Suprapubic skin (tissue), 4 donors: ENCODE data around the gene SPIB. TPM values are rescaled to one million over a fixed set of nuclear protein-coding genes. Genes with fewer than 3 reads are reported as not detected.
A peak's percentile ranks its signal among the peaks of the same experiment; 100 is the strongest.

ENCODE experiments used
- DNase-seq, 2 donors: peaks; one replicate each; pipeline ENCODE4 v3.0.0-alpha.2; 2019; ENCODE audit warnings: low spot score in 2 of 2
- H3K27ac ChIP-seq: fragments of 200-600 bp; sonication (generic); one replicate; pipeline ENCODE4 v1.5.1; 2019
- H3K27me3 ChIP-seq: fragments of 200-600 bp; sonication (generic); one replicate; pipeline ENCODE4 v1.5.1; 2019
- H3K36me3 ChIP-seq: fragments of 200-600 bp; sonication (generic); one replicate; pipeline ENCODE4 v1.5.1; 2019
- H3K4me1 ChIP-seq: fragments of 200-600 bp; sonication (generic); one replicate; pipeline ENCODE4 v1.5.1; 2019
- H3K4me3 ChIP-seq: fragments of 200-600 bp; sonication (generic); one replicate; pipeline ENCODE4 v1.5.1; 2019; ENCODE audit warnings: mild to moderate bottlenecking
- H3K9me3 ChIP-seq: fragments of 200-600 bp; sonication (generic); one replicate; pipeline ENCODE4 v1.5.1; 2019
- EP300 ChIP-seq: sonication (generic); formaldehyde crosslinking; IDR thresholded peaks from one replicate; pipeline ENCODE4 v1.6.1; 2017; ENCODE audit warnings: antibody characterized with exemption
- POLR2A ChIP-seq, 2 donors: fragments of 450-650 bp; IDR thresholded peaks; one replicate each; pipeline ENCODE4 v1.6.1; 2017; ENCODE audit warnings: antibody characterized with exemption in 2 of 2, mild to moderate bottlenecking in 2 of 2, moderate library complexity in 2 of 2
- POLR2AphosphoS5 ChIP-seq, 3 donors: sonication (generic); formaldehyde crosslinking; IDR thresholded peaks; one replicate each; pipeline ENCODE4 v1.6.1; 2017; ENCODE audit warnings: antibody characterized with exemption in 3 of 3
- WGBS: methylation state at CpG from one replicate; pipeline ENCODE4 v1.1.5; 2018; 5-methylcytosine and 5-hydroxymethylcytosine counted together
- total RNA-seq, 4 donors: library from RNA; depleted of rRNA; stranded (reverse); fragments of >200 nt; gene quantifications; one replicate each; pipeline ENCODE4 v1.1.0, GENCODE V29; 2016
- TF ChIP-seq, protein P1 (sequence below), 2 donors: fragments of 200-600 bp in 1 of 2; fragments of 450-650 bp in 1 of 2; sonication (generic) in 1 of 2; IDR thresholded peaks; one replicate each; pipeline ENCODE4 v1.5.1; 2016 to 2019; ENCODE audit warnings: antibody characterized with exemption in 2 of 2, mild to moderate bottlenecking in 1 of 2, moderate library complexity in 1 of 2

SPIB gene
- total RNA-seq, 4 donors from 2014 or later, result not detected

DNA sequence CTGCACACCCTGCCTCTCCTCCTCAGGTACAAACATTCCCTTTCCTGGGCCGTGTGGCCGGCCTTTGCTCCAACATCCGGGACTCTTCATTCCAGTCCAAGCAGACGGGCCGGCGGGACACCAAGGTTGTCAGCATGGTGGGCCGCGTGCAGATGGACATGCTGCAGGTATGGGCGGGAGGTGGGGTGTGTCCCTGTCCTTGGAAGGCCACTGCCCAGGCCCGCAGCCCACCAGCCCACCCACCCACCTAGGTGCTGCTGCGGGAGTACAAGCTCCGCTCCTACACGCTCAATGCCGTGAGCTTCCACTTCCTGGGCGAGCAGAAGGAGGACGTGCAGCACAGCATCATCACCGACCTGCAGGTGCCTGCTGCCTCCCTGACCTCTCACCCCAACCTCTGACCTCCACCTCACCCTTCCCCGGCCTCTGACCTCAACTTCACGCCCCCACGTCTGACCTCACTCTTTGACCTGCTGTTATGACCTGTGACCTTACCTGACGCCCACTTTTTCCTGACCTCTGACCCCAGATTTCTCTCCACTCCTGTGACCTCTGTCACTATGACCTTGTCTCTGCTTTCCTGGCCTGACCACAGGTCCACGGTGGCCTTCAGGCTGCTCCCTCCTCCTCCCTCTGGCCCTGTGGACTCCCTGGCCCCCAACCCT lies 12.4 kb upstream of the SPIB start:
- H3K4me3 ChIP-seq, result no peak overlapping the region
- TF ChIP-seq, protein P1, sequence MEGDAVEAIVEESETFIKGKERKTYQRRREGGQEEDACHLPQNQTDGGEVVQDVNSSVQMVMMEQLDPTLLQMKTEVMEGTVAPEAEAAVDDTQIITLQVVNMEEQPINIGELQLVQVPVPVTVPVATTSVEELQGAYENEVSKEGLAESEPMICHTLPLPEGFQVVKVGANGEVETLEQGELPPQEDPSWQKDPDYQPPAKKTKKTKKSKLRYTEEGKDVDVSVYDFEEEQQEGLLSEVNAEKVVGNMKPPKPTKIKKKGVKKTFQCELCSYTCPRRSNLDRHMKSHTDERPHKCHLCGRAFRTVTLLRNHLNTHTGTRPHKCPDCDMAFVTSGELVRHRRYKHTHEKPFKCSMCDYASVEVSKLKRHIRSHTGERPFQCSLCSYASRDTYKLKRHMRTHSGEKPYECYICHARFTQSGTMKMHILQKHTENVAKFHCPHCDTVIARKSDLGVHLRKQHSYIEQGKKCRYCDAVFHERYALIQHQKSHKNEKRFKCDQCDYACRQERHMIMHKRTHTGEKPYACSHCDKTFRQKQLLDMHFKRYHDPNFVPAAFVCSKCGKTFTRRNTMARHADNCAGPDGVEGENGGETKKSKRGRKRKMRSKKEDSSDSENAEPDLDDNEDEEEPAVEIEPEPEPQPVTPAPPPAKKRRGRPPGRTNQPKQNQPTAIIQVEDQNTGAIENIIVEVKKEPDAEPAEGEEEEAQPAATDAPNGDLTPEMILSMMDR (IDR thresholded peaks at IDR 0.05), result no peak
- no peak for TF ChIP-seq EP300
- TF ChIP-seq POLR2A (IDR thresholded peaks at IDR 0.05), result no peak
- no peak for TF ChIP-seq POLR2AphosphoS5 (IDR thresholded peaks at IDR 0.05)
- DNase-seq, result peak in 1 of 2 donors; percentile 54
- no peaks in the 10 kb centered on the region for H3K27me3 ChIP-seq
- H3K4me1 ChIP-seq, result no peaks in the 10 kb centered on the region
- H3K9me3 ChIP-seq, result no peaks in the 10 kb centered on the region
- WGBS, result 92% methylated on average over 15 of the region's 22 CpGs
- peaks cover 58% of the 10 kb centered on the region for H3K36me3 ChIP-seq
- H3K27ac ChIP-seq, result no peak overlapping the region

DNA sequence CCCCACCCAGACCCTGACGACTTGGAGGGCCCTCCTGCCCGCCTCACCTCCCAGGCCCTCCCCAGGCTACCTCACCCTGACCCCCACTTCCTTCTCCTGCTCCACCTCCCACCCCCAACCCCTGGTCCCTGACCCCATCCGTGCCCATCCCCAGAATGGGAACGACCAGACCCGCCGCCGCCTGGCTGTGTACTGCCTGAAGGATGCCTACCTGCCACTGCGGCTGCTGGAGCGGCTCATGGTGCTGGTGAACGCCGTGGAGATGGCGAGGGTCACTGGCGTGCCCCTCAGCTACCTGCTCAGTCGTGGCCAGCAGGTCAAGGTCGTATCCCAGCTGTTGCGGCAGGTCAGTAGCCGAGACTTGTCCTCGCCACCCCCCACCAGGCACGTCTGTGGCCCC lies 11.9 kb upstream of the SPIB start:
- TF ChIP-seq POLR2AphosphoS5 (IDR thresholded peaks at IDR 0.05), result no peak
- Histone ChIP-seq H3K9me3 (no peaks in the 10 kb centered on the region), H3K4me3 (no peak overlapping the region), H3K27ac (no peak overlapping the region), H3K4me1 (no peaks in the 10 kb centered on the region), H3K36me3 (peaks cover 57% of the 10 kb centered on the region), H3K27me3 (no peaks in the 10 kb centered on the region)
- DNase-seq, result no peak
- WGBS, result 98% methylated on average over 15 of the region's 19 CpGs

DNA sequence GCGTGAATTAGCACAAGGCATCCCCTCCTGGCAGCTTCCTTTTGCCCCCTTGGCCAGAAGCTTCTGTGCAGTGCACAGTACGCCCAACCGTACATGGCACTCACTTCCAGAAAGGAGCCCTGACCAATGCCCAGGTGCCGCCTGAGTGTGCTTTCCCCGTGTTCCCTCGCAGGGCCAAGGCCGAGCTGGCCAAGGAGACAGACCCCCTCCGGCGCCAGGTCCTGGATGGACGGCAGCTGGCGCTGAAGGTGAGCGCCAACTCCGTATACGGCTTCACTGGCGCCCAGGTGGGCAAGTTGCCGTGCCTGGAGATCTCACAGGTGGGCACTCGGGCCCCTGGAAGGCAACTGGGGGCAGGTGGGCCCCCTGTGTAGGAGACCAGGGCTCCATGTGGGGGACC lies 9.4 kb upstream of the SPIB start:
- H3K27me3 ChIP-seq, result no peaks in the 10 kb centered on the region
- H3K4me1 ChIP-seq, result no peaks in the 10 kb centered on the region
- TF ChIP-seq, protein P1 (IDR thresholded peaks at IDR 0.05), result no peak
- no peak overlapping the region for H3K27ac ChIP-seq
- no peaks in the 10 kb centered on the region for H3K9me3 ChIP-seq
- 89% methylated on average over 10 of the region's 17 CpGs for WGBS
- DNase-seq, result no peak
- no peak overlapping the region for H3K4me3 ChIP-seq
- peaks cover 32% of the 10 kb centered on the region for H3K36me3 ChIP-seq

DNA sequence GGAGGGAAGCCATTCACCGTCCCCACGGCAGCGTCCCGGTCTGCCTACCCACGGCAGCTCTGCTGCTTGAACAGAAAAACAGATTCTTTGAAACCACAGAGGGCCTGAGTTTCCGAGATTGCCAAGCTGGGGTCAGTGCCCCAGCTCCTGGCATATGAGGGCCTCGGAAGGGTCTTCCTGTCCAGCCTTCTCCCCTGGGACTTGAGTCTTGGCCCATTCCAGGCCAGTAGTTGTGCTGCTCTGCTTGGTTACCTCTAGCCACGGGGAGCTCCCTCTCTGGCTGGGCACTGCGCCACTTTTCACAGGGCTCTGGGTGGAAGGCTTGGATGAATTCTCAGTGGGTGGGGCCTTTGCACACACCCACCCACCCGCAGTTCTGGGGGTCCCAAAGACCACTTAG lies 8.6 kb upstream of the SPIB start:
- Histone ChIP-seq H3K4me3 (no peak overlapping the region), H3K9me3 (no peaks in the 10 kb centered on the region), H3K36me3 (peaks cover 32% of the 10 kb centered on the region), H3K4me1 (no peaks in the 10 kb centered on the region), H3K27ac (no peak overlapping the region), H3K27me3 (no peaks in the 10 kb centered on the region)
- 90% methylated on average over 7 of the region's 10 CpGs for WGBS
- no peak for TF ChIP-seq POLR2A (IDR thresholded peaks at IDR 0.05)
- no peak for TF ChIP-seq POLR2AphosphoS5 (IDR thresholded peaks at IDR 0.05)
- TF ChIP-seq, protein P1 (IDR thresholded peaks at IDR 0.05), result no peak
- no peak for TF ChIP-seq EP300
- no peak for DNase-seq

DNA sequence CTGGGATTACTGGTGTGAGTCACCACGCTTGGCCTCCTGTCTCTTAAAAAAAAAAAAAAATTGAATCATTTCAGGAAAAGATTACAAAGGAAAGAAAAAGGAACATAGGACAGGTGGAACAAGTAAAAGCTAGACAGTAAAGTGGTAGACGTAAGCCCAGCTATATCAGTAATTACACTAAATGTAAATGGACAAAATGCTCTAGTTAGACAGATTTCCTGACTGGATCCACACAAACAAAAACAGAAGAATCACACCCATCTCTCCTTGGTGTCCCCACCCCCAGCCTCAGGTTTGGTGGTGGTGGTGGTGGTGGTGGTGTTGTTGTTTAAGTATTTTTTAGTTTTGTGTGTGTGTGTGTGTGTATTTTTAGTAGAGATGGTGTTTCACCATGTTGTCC lies 6.3 kb upstream of the SPIB start:
- no peak for DNase-seq
- Histone ChIP-seq H3K4me1 (no peaks in the 10 kb centered on the region), H3K9me3 (no peaks in the 10 kb centered on the region), H3K36me3 (peaks cover 20% of the 10 kb centered on the region), H3K27me3 (peaks cover 11% of the 10 kb centered on the region), H3K27ac (no peak overlapping the region), H3K4me3 (no peak overlapping the region)
- 94% methylated on average over 2 of the region's 2 CpGs for WGBS
- no peak for TF ChIP-seq POLR2AphosphoS5 (IDR thresholded peaks at IDR 0.05)
- TF ChIP-seq EP300, result no peak
- no peak for TF ChIP-seq POLR2A (IDR thresholded peaks at IDR 0.05)

DNA sequence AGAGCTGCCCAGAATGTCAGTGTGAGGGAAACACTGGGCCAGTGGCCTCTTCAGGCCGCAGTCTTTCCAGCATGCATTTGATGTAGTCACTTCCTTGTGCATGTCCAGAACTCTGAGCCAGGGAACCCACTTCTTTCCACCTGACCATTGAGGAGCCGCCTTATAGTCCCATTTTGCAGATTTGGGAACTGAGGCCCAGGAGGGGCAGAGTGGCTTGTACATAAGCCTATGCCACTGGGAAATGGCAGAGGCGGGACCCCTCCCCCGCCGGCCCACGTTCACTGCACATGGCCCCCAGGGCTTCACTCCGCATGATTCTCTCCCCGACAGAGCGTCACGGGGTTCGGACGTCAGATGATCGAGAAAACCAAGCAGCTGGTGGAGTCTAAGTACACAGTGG lies 5.6 kb upstream of the SPIB start:
- no peaks in the 10 kb centered on the region for H3K9me3 ChIP-seq
- 93% methylated on average over 13 of the region's 13 CpGs for WGBS
- peaks cover 18% of the 10 kb centered on the region for H3K27me3 ChIP-seq
- DNase-seq, result no peak
- H3K36me3 ChIP-seq, result peaks cover 20% of the 10 kb centered on the region
- TF ChIP-seq EP300 (no peak), POLR2A (IDR thresholded peaks at IDR 0.05) (no peak), POLR2AphosphoS5 (IDR thresholded peaks at IDR 0.05) (no peak)
- TF ChIP-seq, protein P1 (IDR thresholded peaks at IDR 0.05), result no peak
- H3K27ac ChIP-seq, result no peak overlapping the region
- peaks cover under 1% of the 10 kb centered on the region for H3K4me1 ChIP-seq
- H3K4me3 ChIP-seq, result no peak overlapping the region
